SW 1271 (cell line): ENCODE data around the gene SPAG5.
"Not testable (repeated sequence)": the region's sequence is repeated elsewhere in the genome, so short reads cannot be mapped to it uniquely, and the experiment has no call there.

Experiments used
- DNase-seq, 2 experiments: peaks; one replicate each; lab custom pipeline; 2025; lab: John Stamatoyannopoulos, UW

SPAG5 gene

DNA sequence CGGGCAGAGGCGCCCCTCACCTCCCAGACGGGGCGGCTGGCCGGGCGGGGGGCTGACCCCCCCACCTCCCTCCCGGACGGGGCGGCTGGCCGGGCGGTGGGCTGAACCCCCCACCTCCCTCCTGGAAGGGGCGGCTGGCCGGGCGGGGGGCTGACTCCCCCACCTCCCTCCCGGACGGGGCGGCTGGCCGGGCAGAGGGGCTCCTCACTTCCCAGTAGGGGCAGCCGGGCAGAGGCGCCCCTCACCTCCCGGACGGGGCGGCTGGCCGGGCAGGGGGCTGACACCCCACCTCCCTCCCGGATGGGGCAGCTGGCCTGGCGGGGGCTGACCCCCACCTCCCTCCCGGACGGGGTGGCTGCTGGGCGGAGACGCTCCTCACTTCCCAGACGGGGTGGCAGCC lies 5.2 kb upstream of the SPAG5 start:
- DNase-seq = not testable (repeated sequence)

DNA sequence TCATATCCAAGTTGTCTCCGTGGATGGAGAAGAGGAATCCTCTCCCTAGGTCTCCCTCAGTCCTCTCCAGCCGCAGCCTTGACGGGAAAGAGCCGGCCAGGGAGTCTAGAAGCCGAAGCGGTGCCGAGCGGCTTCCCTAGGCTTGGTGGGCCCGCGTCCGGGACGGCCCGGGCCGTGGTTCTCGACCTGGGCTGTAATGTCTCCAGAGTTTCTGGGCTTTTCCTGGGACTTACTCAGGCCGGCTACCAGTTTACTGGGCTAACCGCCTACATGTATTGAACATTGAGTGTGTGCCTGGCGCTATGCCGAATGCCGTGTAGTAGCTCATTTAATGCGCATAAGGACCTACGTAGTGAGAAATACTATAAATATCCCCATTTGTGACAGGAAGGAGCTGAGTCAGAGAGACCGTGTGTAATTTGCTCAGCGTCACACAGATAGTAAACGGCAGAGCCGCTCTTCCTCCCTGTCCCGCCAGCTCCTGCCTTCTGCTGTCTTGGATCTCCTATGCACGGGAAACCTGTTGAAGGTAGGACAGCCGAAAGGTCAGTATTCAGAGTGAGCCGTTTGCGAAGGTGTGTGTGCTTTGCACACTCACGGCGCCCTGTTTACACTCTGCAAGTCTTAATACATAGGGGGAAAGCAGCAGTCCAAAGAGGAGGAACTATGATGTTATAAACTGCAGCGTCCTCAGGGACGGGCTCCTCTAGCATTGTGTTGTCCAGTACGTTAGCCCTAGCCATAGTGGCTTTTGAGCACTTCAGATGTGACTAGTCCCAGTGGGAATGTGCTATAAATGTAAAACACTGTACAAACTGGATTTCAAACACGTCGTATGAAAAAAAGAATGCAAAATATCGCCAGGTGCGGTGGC lies 723 bp upstream of the SPAG5 start:
- peak; percentile 29 to 72 for DNase-seq

DNA sequence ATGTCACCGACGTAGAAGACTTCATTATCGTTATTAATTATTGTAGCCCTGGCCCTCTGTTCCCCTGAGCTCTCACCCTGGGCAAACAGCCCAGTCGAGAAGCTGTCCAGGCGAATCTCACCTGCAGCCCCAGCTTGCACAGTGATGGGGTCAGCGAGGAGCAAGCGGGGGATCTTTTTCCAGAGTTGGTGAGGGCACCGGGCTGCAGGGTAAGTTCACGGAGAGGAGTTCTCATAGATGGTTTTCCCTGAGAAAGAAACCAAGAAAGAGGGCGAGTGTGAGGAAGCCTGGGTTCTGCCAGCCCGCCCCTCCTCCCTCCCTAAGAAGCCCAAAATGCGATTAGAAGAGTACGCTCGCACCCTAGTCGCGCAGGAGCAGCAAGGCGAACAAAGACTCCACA lies 436 bp downstream of the SPAG5 start:
- DNase-seq = no peak

DNA sequence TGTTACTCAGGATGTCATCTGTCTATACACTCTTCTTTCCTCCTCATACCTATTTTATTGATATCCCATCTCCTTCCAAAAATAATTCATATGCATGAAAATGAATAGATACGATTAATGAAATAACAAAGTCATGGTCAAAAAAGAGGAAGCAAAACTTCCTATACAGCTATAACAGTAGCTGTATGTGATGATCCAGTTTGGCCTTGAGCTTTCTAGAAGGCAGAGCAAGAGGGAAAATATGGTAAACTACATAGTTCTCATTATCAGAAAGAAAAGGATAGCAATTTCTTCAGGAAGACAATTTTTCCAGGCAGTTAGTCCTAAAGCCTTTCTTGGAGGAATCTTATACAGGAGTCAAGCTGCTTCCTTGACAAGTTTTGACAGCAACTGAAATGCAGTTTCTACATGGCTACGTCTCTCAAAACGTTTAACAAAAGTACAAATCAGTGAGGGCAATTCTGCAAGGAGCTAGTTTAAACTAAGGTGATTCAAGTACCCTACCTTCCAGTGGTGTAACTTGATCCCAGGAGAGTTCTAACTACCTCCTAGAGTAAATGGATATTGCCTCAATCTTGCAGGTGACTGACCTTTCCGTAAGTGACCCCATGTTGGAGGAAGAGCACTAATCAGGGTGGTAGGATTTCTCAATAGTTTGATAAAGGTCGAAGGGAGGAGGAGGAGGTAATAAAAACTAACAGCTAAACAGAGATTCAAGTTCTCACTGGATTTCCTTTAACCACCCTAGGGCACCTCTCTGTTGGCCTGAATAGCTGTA lies 1.0 kb downstream of the SPAG5 start:
- DNase-seq = no peak

DNA sequence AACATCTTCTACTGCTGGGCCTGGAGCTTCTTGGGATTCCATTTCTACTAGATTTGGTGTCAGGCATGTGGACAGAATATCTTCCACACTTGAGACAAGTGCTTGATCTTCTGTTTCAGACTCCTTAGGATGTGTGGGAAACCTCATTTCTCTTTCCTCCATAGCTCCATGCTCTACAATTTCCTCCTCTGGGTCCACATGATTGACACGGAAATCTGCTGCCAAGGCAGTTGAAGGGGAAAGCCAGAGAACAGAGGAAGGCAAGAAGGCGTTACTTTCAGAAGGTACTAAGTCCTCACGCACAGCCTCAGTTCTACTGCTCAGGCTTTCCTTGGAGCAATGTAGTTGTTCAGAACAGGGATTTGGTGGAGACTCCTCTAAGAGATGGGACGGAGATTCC lies 6.6 kb downstream of the SPAG5 start:
- no peak for DNase-seq

DNA sequence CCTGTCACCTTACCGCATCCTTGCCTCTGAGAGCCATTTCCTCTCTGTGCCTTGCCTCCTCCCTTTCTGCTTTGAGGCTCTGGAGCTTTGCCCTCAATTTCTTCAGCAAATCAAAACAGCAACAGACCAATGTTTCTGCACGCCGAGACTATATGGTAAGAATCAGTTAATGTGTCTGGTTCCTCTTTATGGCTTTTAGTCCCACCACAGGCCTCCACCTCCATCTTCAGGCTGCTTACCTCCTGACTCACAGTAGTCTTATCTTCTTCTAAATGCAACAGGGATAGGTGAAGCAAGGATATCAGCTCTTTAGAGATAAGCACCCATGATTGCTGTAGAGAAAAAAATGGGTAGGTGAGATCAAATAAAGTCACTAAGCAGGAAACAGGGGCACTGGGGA lies 13.0 kb downstream of the SPAG5 start:
- DNase-seq = no peak

DNA sequence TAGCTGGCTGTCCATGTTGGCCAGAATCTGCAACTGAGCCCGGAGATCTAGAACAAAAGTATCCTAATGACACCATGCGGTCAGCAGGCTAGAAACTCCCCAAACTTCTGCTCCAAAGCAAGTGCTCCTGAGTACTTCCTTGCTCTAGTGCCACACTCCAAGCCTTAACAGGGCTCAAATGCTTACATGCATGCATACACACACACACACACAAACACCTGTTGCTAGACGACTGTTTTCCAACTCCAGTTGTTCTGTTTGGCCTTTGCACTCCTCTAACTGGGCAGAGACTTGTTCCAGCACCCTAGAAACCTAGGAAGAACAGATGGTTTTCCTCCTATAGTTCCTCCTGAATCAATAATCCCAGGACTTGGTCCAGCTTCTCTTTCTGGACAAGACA lies 14.4 kb downstream of the SPAG5 start:
- no peak for DNase-seq

DNA sequence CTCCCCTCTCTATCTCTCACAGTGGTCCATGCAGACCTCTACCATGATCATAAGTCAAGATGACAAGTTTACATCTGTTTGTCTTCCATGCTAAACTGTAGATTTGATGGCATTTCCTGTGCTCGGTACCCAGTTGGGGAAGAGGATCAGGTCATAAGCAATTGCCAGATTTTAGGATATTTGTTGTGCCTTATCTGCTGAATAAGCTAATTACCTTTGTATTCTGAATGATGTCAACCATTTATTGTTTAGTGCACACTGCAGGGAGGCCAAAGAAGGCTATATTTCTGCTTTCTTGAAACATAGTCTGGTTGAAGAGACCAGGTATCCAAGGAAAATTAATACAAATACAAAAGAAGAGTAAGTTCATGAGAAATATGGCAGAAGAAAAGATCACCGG lies 16.3 kb downstream of the SPAG5 start:
- DNase-seq = no peak

DNA sequence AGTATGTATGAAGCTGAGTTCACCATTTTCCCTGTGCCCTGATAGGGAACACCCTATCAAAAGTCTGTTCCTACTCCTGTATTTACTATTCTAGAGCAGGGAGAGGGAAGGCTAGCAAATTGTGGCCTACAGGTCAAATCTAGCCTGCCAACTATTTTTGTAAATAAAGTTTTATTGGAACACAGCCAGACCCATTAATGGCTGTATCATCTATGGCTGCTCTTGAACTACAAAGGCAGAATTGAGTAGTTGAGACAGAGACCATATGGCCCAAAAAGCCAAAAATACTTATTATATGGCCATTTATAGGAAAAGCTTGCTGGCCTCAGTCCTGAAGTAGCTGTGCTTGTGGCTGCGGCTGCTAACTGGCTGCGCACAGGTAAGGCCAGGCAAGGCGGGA lies 17.9 kb downstream of the SPAG5 start:
- DNase-seq = no peak

DNA sequence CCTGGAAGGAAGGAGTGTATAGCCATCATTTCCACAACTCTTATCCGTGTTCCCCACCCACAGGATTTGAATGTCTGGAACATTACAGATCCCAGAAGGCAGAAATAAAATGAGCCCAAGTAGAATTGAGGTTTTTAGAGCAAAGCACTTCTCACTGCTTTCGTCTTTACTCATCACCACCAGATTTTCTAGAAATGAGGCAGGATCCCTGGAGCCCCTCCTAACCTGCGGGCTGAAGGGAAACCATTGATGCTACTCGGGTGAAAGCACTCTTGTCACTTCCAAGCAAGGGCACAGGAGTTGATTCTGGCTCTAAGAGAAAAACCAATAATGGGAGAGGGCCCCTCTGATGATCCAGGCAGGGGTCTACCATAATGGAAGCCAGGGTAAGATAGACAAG lies 19.3 kb downstream of the SPAG5 start:
- DNase-seq = no peak

DNA sequence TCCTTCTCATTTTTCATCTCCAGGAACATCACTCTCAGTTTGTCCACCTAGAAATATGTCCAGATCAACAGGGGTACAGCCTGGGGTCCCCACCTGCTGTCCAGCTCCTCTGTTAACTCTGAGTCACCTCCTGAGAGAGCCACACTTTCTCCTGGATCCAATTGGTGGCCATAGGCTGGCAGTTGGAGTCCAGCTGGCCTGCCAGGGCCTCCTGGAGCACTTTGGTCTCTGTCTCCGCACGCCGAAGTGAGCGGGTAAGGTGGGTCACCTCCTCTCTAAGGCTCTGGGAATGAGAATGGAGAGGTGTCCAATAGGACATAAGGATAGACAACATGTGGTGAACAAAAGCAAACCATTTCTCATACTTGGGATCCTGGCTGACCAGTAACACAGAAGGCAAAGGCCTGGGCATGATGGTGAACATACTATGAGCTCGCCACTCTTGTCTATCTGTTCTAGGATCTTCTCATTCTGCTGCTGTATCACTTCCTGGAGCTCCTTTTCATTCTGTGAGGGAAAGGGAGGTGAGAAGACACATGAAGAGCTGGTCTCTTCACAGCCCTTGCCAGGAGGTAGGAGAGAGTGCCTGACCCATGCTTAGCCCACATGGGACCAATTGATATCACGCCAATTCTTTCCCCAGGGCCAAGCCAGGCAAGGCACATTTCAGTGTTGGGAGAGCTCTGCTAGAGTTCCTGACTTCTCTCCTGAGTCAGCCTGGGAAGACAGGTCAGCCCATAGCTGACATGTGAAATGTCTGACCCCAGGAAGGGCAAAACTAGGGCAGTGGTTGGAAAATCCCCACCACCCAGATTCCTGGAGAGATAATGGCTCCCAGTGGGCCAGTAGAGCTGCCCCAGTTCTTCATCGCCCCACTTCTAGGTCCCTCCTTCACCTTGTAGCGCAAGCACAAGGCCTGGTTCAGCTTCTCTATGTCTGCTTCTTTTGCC lies 20.3 kb downstream of the SPAG5 start:
- no peak for DNase-seq

DNA sequence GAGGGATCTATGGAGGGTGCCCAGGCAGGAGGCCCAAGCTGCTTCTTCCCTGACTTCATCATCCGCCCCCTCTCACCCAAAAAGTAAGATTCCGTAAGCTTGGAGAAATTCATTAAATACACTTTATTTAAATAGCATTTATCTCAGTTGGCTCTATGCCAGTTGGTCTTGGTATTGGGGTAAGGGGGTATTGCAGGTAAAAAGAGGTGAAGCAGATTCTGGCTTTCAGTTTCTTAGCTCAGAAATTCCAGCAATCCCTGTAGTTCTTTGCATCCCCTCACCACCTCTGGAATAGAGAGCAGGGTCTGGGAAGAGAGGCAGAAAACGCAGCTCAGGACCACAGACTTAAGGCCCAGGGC lies 21.4 kb downstream of the SPAG5 start:
- DNase-seq = no peak

DNA sequence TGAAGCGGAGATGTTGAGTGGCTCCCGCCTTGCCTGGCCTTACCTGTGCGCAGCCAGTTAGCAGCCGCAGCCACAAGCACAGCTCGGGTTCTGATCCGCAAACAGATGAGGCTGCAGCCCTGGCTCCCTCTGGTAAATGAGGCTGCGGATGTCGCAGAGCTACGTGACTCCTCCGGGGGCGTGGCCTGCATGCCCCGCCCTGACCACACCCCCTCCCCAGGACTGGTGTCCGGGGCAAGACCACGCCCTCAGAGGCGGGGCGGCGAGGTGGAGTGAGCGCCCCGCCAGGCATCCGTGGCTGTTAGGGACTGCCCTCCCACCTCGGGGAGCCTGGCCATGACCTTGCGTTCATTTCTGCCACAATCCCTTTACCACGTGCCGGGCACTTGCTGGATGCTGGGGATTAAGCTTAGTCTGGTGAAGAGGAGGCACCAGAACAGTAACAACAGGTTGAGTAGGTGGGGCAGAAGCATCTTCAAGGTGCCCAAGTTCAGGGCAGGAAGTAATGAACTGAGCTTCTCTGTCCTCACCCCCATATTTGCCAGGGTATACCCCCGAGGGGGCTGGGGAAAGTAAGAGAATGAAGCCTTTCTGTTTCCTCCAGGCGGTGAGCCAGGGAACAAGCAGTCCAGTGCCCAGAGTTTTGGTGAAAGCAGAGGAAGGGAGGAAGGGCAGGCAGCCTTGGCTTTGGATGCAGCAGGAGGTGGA lies 21.9 kb downstream of the SPAG5 start, which contains the start of gene ALDOC:
Gene ALDOC, minus strand, starts transcription at position 138 of the 708 bp plus-strand sequence. CDS start 1,363 bp downstream, outside the sequence.
- DNase-seq = peak; percentile 55 to 69

DNA sequence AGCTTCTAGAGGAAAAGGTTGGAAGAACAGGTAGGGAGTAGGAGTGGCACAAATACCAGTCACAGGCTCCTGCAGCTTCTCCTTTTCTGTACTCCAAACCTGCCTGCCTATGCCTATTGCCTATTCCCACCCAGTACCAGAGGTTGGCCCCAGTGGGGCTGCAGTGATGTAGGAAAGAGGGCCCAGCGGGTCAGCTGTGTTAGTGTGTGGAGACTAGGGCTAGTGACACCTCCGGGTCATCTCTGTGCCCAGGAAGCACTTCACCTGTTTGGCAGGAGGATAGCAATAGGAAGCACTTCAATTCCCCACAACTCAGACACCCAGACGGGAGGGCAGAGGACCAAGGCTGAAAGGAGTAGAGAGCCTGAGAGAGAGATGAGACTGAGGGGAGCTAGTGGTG lies 22.8 kb downstream of the SPAG5 start:
- DNase-seq = not testable (repeated sequence)

DNA sequence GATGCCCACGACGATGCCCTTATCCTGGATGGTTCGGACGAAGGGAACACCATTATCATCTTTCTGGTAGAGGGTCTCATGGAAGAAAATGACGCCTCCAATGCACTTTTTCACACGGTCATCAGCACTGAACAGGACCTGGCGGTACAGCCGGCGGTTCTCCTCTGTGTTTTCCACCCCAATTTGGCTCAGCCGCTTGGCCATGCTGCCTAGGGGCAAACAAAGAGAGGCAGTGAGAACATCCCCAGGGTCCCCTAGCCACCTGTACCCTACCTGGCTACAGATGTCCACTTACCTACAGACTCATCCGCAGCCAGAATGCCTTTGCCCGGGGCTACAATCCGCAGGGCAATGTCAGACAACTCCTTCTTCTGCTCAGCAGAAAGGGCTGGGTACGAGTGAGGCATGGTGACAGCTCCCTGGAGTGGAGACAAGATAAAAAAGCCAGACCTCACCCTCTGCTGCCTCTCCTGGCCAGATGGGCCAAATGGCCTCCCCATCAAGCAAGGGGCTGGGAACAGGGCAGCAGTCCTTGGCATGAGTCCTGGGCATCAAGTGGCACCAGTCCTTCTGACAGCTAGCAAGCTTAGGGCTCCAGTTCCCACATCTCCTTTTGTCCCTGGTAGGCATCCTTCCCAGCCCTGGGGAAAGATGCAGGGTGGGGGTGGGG lies 23.6 kb downstream of the SPAG5 start:
- DNase-seq = no peak

DNA sequence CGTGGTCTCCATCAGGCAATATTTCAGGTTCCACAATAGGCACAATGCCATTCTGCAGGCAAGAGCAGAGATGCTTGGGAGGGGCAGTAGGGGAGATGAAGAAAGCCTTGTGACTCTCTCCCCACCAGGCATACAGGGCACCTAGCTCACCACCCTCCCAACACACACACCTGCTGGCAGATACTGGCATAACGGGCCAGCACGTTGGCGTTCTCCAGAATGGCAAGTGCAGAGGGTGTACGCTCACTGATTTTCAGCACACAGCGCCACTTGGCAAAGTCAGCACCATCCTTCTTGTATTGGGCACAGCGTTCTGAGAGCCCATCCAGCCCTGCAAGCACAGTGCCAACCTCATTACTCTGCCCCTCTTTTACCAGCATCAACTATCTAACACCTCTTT lies 24.3 kb downstream of the SPAG5 start:
- no peak for DNase-seq

DNA sequence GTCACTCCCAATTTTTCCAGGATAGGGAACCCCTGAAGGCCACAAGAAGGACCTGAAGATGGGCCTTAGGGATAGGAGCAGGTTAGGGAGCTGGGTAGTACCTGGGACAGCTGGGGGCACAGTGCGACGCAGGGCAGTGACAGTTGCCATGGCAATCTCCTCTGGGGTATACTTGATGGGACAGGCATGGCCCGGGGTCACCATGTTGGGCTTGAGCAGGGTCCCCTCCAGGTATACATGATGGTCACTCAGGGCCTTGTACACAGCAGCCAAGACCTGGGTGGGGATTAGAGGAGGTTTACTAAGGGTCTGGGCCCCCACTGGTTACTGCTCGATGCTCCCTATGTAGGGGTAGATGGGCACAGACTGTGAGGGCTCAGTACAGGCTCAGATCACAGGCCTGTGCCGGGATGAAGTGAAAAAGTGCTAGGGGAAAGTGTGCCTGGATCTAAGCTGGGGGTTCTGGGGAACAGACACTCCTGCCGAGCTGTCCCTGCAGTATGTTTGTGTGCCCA lies 24.8 kb downstream of the SPAG5 start:
- no peak for DNase-seq

DNA sequence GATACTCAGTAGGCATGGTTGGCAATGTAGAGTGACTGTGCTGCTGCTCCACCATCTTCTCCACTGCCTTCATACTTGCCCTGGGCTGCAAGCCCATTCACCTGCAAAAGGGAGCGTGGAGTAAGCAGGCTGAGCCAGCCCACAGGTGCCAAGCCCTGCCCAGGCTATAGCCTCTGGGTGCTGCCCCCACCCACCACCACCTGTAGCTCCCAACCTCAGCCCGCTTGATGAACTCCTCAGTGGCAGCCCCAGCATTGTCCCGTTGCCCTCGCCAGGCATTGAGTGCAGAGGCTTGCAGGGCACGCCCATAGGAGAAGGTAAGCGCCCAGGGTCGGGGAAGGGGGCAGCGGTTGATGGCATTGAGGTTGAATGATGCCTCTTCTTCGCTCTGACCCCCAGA lies 25.3 kb downstream of the SPAG5 start:
- no peak for DNase-seq

DNA sequence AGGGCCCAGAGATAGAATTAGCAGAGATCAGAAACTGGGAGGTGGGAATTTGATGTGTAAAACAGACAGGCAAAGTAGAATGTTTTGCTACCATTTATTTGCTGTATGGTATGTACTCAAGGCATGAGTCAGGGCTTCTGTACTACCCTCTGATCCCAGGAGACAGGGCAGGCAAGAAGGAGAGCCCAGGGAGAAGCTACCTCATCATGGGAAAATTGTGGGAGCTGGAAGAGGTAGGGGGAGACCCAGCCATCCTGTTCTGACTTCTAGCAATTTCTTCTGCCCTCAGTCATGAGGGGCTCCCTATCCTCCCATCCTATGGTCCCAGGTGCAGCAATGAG lies 25.8 kb downstream of the SPAG5 start:
- no peak for DNase-seq

DNA sequence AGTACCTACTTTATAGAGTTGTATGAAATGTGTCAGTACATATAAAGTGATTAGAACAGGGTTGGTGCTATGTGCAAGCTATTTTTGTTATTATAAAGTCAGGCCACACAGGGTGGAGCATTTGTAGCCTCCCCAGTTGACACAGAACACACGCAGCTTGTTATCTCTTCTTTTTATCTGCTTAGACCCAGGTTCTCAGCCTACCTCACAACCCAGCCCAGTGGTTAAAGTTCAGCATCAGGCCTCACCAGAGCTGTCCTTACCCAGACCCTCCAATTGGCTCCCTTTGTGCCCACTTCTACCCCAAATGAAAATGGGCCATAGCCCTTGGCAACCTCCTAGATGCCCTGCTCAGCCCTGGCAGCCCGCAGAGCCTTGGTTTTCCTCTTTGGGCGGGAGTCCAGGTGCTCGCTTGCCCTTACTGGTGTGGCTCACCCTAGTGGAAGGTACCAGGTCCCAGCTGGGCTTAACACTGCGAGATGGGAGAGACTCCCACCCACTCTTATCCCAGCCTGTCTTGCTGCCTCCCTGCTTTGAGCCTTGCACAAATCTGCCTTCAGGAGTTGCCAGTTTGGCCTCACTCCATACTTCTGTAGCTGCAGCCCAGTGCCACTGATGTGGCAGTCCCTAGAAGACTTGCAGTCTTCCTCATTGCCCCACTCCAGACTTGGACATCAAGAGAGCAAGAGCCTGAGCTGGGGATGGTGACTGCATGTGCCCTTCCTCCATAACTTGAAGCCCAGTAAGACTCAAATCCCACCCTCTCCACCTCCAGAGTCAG lies 26.4 kb downstream of the SPAG5 start:
- no peak for DNase-seq
